Neural cell (in vitro differentiated cells): Measurements from ENCODE around the gene ST3GAL5. TPM values are rescaled to one million over a fixed set of nuclear protein-coding genes. Genes with fewer than 3 reads are reported as not detected.

Source experiments
- H2AFZ ChIP-seq: fragments of 200-600, 300-800 bp; sonication (generic), shearing (Covaris generic); 2 replicates; pipeline ENCODE4 v1.6.0; 2014; ENCODE audit warnings: low read depth, mild to moderate bottlenecking, antibody characterized with exemption, low read length, moderate library complexity
- H3F3A ChIP-seq: fragments of 200-600 bp; shearing (Covaris generic); 2 replicates; pipeline ENCODE4 v1.6.1; 2016; ENCODE audit warnings: mild to moderate bottlenecking, moderate library complexity, mixed read lengths, antibody characterized with exemption, low read length; ENCODE audit not compliant: insufficient read depth, poor library complexity, severe bottlenecking
- H3K27ac ChIP-seq: fragments of 200-600, 300-800 bp; sonication (generic), shearing (Covaris generic); 2 replicates; pipeline ENCODE4 v1.5.1; 2014; ENCODE audit warnings: mild to moderate bottlenecking, low read length, moderate library complexity
- H3K27me3 ChIP-seq: fragments of 300-800, 200-600 bp; sonication (generic), shearing (Covaris generic); 2 replicates; pipeline ENCODE4 v1.6.0; 2014; ENCODE audit warnings: mild to moderate bottlenecking, low read depth, low read length, moderate library complexity; ENCODE audit not compliant: insufficient read depth
- H3K36me3 ChIP-seq: fragments of 300-800, 200-600 bp; sonication (generic), shearing (Covaris generic); 2 replicates; pipeline ENCODE4 v1.5.1; 2014; ENCODE audit warnings: mild to moderate bottlenecking, antibody characterized with exemption, low read length, moderate library complexity; ENCODE audit not compliant: insufficient read depth
- H3K4me2 ChIP-seq: fragments of 300-800, 200-600 bp; sonication (generic), shearing (Covaris generic); 2 replicates; pipeline ENCODE4 v1.6.0; 2014; ENCODE audit warnings: mild to moderate bottlenecking, low read length
- H3K4me3 ChIP-seq: fragments of 300-800, 200-600 bp; sonication (generic), shearing (Covaris generic); 2 replicates; pipeline ENCODE4 v1.5.1; 2014; ENCODE audit warnings: mild to moderate bottlenecking, low read length, moderate library complexity
- H3K79me2 ChIP-seq: fragments of 200-600 bp; shearing (Covaris generic); replicated peaks from 2 replicates; pipeline ENCODE4 v1.6.0; 2014; ENCODE audit warnings: mild to moderate bottlenecking, low read length, moderate library complexity; ENCODE audit not compliant: insufficient read depth
- H3K9ac ChIP-seq: fragments of 300-800, 200-600 bp; sonication (generic), shearing (Covaris generic); 2 replicates; pipeline ENCODE4 v1.6.1; 2016; ENCODE audit warnings: mild to moderate bottlenecking, low read length, mixed read lengths
- H3K9me2 ChIP-seq: fragments of 200-600 bp; shearing (Covaris generic); 2 replicates; pipeline ENCODE4 v1.6.1; 2016; ENCODE audit warnings: mild to moderate bottlenecking, low read length, mixed read lengths; ENCODE audit not compliant: insufficient read depth
- H3K9me3 ChIP-seq: fragments of 200-600, 300-800 bp; sonication (generic), shearing (Covaris generic); 2 replicates; pipeline ENCODE4 v1.6.1; 2016; ENCODE audit warnings: mild to moderate bottlenecking, mixed run types, low read length, moderate library complexity, mixed read lengths
- H4K20me1 ChIP-seq: fragments of 200-600 bp; shearing (Covaris generic); 2 replicates; pipeline ENCODE4 v1.6.1; 2016; ENCODE audit warnings: mild to moderate bottlenecking, mixed run types; ENCODE audit not compliant: insufficient read depth
- EP300 ChIP-seq: fragments of 450-650 bp; conservative IDR thresholded peaks from 2 replicates; pipeline ENCODE4 v1.6.1; 2014; ENCODE audit warnings: antibody characterized with exemption, mild to moderate bottlenecking, moderate library complexity; ENCODE audit not compliant: poor library complexity, severe bottlenecking
- EZH2 ChIP-seq: fragments of 200-600, 300-800 bp; shearing (Covaris generic), sonication (generic); IDR thresholded peaks from 2 replicates; pipeline ENCODE4 v1.6.1; 2014; ENCODE audit warnings: antibody characterized with exemption, low read length, borderline replicate concordance, mild to moderate bottlenecking; ENCODE audit not compliant: insufficient read depth, poor library complexity, severe bottlenecking
- MXI1 ChIP-seq: fragments of 450-650 bp; conservative IDR thresholded peaks from 2 replicates; pipeline ENCODE4 v1.6.1; 2014; ENCODE audit warnings: antibody characterized with exemption, mild to moderate bottlenecking; ENCODE audit not compliant: poor library complexity, severe bottlenecking
- POLR2AphosphoS5 ChIP-seq: IDR thresholded peaks from 2 replicates; pipeline ENCODE4 v1.6.1; 2012
- RAD21 ChIP-seq: fragments of 450-650 bp; conservative IDR thresholded peaks from 2 replicates; pipeline ENCODE4 v1.6.1; 2014; ENCODE audit warnings: antibody characterized with exemption, mild to moderate bottlenecking, moderate library complexity
- SMC3 ChIP-seq: fragments of 450-650 bp; conservative IDR thresholded peaks from 2 replicates; pipeline ENCODE4 v1.6.1; 2014; ENCODE audit warnings: antibody characterized with exemption, mild to moderate bottlenecking, moderate library complexity; ENCODE audit not compliant: poor library complexity
- TAF1 ChIP-seq: IDR thresholded peaks from 2 replicates; pipeline ENCODE4 v1.6.1; 2012; ENCODE audit warnings: low read depth
- polyA plus RNA-seq: library from polyadenylated mRNA; depleted of rRNA; stranded (reverse); fragments of >200 nt; gene quantifications from 2 replicates; pipeline ENCODE4 v1.2.3, GENCODE V29; 2014
- TF ChIP-seq, protein P1 (sequence below): fragments of 450-650 bp; IDR thresholded peaks from 2 replicates; pipeline ENCODE4 v1.5.1; 2014; ENCODE audit warnings: antibody characterized with exemption, mild to moderate bottlenecking, moderate library complexity; ENCODE audit not compliant: poor library complexity, severe bottlenecking
- TF ChIP-seq, protein P2 (sequence below): IDR thresholded peaks from 2 replicates; pipeline ENCODE4 v1.6.1; 2012; ENCODE audit warnings: borderline replicate concordance

ST3GAL5 gene
- polyA plus RNA-seq, 1 donor from 2014 or later, result 55.6 TPM

DNA sequence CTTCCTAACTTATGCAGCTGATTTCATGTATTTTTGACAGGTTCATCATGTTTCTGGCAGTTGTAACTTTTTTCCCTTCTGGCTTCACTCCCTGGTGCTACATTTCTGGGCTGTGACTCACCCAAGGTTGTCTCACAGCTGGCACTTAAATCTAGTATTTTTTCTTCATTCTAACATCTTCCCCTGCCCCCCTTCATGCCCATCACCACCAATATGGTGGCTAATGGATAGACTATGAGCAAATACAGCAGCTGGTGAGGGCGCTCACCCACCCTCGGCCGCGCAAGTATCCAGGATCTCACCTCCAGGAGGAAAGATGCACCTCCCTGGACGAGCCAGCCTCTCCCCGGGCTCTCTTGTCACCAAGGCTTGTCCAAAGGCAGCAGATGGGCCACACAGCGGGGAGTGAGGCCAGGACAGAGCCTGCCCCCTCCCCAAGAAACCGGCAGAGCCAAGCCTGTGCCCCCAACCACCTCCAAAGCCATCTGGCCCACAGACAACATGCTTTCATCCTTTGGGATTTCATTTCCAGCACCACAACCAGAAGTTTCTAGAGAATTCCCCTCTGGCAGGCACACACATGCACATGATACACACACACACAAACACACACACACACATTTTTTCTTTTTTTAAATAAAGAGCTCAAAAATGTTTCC, 95.9 kb downstream of the ST3GAL5 start:
- Histone ChIP-seq H3K9ac (no peak overlapping the region), H3F3A (no peaks in the 10 kb centered on the region), H3K9me2 (no peaks in the 10 kb centered on the region), H3K4me2 (no peak overlapping the region), H3K36me3 (no peaks in the 10 kb centered on the region), H3K27ac (no peak overlapping the region), H3K9me3 (no peaks in the 10 kb centered on the region), H3K79me2 (no peaks in the 10 kb centered on the region), H3K27me3 (no peaks in the 10 kb centered on the region), H4K20me1 (no peaks in the 10 kb centered on the region), H3K4me3 (no peak overlapping the region), H2AFZ (no peak overlapping the region)
- TF ChIP-seq RAD21 (no peak), MXI1 (no peak)

DNA sequence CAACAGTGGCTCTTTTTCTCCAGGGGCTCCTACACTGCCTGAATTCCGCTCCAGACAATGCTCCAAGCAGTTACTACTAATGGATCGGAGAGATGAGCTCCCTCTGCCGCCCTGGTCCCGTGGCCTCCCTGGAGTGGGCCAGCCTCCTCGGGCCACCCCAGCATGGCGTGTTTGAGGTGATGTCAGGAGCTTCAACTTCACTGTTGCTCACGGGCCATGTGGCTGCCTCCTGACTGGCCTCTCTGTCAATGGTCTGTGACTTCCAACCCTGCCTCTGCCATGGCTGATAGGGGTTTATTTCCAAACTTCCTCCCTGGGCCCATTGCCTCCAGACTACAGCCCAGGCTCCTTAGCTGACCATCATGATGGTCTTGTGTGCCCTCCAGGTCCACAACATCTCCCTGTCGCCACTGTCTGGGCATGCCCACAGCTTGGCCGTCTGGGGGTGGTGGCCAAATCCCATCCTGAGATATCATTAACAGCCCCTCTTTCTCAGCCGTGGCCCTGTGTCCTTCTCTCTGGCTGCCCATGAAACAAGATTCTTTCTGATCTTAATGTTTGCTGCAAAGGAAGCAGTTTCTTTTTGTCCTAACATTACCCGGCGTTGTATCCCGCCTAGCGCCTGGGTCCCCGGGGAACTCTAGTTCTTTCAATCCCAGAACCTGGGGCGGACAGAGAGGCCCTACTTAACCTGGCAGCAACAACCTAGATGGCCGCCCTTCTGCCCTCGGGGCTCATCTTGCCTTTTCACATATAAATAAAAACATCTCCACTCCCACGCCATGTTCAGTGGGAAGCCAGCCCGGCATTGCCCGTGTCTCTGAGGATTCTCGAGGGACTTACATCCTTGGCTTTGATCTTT, 96.9 kb downstream of the ST3GAL5 start:
- Histone ChIP-seq H2AFZ (no peak overlapping the region), H3K4me3 (no peak overlapping the region), H3K9ac (no peak overlapping the region), H3K79me2 (no peaks in the 10 kb centered on the region), H3K36me3 (no peaks in the 10 kb centered on the region), H3K27me3 (no peaks in the 10 kb centered on the region), H3K9me2 (no peaks in the 10 kb centered on the region), H3K4me2 (no peak overlapping the region), H4K20me1 (no peaks in the 10 kb centered on the region), H3F3A (no peaks in the 10 kb centered on the region), H3K9me3 (no peaks in the 10 kb centered on the region), H3K27ac (no peak overlapping the region)
- TF ChIP-seq SMC3 (no peak), MXI1 (no peak), EP300 (no peak), POLR2AphosphoS5 (no peak), EZH2 (no peak), TAF1 (no peak), RAD21 (no peak)
- TF ChIP-seq, protein P1, sequence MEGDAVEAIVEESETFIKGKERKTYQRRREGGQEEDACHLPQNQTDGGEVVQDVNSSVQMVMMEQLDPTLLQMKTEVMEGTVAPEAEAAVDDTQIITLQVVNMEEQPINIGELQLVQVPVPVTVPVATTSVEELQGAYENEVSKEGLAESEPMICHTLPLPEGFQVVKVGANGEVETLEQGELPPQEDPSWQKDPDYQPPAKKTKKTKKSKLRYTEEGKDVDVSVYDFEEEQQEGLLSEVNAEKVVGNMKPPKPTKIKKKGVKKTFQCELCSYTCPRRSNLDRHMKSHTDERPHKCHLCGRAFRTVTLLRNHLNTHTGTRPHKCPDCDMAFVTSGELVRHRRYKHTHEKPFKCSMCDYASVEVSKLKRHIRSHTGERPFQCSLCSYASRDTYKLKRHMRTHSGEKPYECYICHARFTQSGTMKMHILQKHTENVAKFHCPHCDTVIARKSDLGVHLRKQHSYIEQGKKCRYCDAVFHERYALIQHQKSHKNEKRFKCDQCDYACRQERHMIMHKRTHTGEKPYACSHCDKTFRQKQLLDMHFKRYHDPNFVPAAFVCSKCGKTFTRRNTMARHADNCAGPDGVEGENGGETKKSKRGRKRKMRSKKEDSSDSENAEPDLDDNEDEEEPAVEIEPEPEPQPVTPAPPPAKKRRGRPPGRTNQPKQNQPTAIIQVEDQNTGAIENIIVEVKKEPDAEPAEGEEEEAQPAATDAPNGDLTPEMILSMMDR, result no peak
- TF ChIP-seq, protein P2, sequence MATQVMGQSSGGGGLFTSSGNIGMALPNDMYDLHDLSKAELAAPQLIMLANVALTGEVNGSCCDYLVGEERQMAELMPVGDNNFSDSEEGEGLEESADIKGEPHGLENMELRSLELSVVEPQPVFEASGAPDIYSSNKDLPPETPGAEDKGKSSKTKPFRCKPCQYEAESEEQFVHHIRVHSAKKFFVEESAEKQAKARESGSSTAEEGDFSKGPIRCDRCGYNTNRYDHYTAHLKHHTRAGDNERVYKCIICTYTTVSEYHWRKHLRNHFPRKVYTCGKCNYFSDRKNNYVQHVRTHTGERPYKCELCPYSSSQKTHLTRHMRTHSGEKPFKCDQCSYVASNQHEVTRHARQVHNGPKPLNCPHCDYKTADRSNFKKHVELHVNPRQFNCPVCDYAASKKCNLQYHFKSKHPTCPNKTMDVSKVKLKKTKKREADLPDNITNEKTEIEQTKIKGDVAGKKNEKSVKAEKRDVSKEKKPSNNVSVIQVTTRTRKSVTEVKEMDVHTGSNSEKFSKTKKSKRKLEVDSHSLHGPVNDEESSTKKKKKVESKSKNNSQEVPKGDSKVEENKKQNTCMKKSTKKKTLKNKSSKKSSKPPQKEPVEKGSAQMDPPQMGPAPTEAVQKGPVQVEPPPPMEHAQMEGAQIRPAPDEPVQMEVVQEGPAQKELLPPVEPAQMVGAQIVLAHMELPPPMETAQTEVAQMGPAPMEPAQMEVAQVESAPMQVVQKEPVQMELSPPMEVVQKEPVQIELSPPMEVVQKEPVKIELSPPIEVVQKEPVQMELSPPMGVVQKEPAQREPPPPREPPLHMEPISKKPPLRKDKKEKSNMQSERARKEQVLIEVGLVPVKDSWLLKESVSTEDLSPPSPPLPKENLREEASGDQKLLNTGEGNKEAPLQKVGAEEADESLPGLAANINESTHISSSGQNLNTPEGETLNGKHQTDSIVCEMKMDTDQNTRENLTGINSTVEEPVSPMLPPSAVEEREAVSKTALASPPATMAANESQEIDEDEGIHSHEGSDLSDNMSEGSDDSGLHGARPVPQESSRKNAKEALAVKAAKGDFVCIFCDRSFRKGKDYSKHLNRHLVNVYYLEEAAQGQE, result no peak
